HT-29 (cell line): ENCODE data around the gene PRR14. TPM values are rescaled to one million over a fixed set of nuclear protein-coding genes. Genes with fewer than 3 reads are reported as not detected.

ENCODE experiments used
- DNase-seq: peaks from one replicate; pipeline ENCODE4 v3.0.0-alpha.2; 2015; ENCODE audit warnings: low spot score
- total RNA-seq: library from RNA; depleted of rRNA; stranded (reverse); fragments of >200 nt; shearing (Covaris generic); gene quantifications from 2 replicates; pipeline ENCODE4 v1.2.3, GENCODE V29; 2014

The PRR14 gene
- total RNA-seq, 1 experiment from 2014 or later: 22.9 TPM

GRCh38 chr16:30659507-30660423 is 9.0 kb downstream of the PRR14 start:
- DNase-seq: peak; percentile 36

GRCh38 chr16:30660424-30661261 is 9.9 kb downstream of the PRR14 start:
- DNase-seq: peak; percentile 22

GRCh38 chr16:30662449-30662848 is 11.7 kb downstream of the PRR14 start:
- DNase-seq: no peak

GRCh38 chr16:30663038-30663437 is 12.3 kb downstream of the PRR14 start:
- no peak for DNase-seq

GRCh38 chr16:30663820-30664219 is 13.1 kb downstream of the PRR14 start:
- DNase-seq: no peak

- DNase-seq: no peak
Measured at GRCh38 chr16:30664616-30665109, 13.9 kb downstream of the PRR14 start.

GRCh38 chr16:30665155-30665829 is 14.5 kb downstream of the PRR14 start:
- DNase-seq: no peak

- no peak for DNase-seq
Measured at GRCh38 chr16:30665830-30666190, 15.1 kb downstream of the PRR14 start.

DNA sequence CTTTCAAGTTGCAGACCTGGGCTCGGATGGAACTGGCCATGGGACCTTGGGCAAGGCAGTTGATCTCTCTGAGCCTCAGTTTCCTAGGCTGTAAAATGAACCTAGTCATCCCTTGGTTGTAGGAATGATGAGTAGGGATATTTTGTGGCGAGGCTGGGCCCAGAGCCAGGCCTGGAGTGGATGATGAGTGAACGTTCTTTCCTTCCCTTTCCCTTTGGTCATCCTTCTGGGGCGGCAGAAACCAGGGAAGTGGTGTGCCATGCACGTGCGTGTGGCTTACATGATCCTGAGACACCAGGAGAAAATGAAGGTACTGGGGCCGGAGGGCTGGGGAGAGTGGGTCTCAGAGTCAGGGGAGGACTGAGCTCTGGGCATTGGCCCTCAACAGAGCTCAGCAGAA is 15.9 kb downstream of the PRR14 start:
- no peak for DNase-seq

DNA sequence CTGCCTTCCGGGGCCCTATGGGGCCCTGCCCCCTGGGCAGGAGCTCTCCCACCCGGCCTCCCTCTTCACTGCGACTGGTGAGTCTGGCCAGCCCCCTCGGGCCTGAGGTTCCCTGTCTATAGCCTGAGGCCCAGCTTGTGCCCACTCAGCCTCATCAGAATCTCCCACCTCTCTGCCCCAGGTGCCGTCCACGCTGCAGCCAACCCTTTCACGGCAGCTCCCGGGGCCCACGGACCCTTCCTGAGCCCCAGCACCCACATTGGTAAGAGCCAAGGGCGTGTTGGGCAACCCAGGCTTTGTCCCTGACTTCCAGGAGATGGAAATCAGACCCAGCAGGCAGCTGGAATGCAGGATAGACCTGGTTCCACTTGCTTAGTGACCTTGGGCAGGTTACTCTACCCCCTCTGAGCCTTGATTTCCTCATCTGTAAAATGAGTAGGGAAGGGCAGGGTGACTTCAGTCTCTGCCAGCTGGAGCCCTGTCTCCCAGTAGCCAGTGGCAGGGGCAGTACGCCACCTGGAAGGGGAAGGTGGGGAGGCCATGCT is 16.7 kb downstream of the PRR14 start:
- DNase-seq: no peak

GRCh38 chr16:30668393-30668792 is 17.6 kb downstream of the PRR14 start:
- no peak for DNase-seq

DNA sequence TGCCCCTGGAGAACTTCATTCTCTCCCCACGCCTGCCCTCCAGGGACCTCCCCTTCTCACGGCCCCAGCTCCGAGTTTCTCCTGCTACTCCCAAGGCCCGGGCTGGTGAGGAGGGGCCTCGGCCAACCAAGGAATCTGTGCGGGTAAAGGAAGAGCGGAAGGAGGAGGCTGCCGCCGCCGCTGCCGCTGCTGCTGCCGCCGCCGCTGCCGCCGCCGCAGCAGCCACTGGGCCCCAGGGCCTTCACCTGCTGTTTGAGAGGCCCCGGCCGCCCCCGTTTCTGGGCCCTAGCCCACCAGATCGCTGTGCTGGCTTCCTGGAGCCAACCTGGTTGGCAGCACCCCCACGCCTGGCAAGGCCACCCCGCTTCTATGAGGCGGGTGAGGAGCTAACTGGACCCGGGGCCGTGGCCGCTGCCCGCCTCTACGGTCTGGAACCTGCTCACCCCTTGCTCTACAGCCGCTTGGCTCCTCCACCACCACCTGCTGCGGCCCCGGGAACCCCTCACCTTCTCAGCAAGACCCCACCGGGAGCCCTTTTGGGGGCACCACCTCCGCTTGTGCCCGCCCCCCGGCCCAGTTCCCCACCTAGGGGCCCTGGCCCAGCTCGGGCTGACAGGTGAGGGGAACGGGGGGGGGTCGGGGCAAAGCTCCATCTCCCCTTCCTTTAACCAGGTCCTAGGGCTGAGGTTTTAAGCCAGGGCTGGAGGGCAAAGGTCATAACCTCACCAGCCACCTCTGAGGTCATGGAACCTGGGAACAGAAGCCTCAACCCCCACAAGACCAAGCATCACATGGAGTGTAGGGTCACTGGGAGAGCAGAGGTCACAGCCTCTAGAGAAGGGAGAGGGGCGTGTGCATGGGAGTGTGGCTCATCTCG is 18.5 kb downstream of the PRR14 start:
- no peak for DNase-seq

- DNase-seq: no peak
Measured at GRCh38 chr16:30669903-30670824, 19.4 kb downstream of the PRR14 start.

- DNase-seq: no peak
Measured at GRCh38 chr16:30675143-30675542, 24.4 kb downstream of the PRR14 start.

DNA sequence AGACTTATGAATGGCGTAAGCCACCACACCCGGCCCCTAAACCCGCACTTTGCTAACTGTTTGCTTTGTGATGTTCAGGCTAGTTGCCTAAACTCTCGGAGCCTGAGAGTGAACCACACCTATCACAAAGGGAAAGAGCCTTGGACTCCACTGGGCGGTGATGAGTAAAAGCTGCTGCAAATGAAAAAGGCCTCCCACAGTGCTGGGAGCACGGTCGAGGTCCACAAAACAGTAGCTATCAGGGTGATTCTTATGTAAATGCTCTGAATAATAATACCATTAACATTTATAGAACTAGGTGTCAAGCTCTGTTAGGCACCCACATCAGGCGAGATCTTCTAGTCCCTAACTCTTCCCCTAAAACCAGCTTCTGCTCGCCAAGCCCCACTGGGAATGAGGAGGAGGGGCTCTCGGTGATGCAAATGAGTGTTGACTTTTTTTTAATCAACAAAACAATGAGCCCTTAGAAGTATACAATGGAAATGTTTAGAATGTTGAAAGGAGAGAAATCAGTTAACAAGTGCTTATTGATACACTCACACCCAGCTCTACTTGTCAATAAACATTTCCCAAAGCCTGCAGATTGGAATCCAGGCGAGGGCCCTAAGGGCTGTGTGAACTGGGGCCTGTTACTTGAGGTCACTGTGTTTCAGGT is 27.3 kb downstream of the PRR14 start:
- DNase-seq: no peak

DNA sequence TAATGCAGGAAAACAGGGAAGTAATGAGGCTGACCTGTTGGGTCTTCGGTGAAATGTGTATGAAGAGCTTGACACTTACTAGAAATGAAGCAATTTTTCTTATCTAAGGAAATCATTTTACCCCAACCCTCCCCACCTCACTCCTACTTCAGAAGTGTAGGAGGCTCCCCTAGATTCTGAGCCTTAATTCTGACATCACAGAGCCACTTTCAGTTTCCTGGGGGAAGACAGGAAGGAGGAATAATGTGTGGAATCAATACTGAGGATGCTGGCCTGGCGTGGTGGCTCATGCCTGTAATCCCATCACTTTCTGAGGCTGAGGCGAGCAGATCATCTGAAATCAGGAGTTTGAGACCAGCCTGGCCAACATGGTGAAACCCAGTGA is 27.8 kb downstream of the PRR14 start:
- DNase-seq: no peak

DNA sequence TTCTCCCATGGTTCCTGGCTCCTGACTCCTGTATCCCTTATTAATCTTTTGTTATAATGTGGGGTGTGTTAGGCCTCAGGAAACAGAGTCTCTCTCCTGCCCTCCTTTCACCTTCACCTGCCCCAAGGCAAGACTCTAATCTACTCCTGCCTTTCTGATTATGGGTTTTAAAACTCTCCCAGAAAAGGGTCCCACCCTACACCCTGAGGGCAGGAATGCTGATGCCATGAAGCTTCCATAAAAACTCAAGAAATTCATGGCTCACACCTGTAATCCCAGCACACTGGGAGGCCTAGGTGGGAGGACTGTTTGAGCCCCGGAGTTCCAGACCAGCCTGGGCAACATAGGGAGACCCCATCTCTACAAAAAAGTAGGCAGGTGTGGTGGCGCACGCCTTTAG is 29.6 kb downstream of the PRR14 start:
- DNase-seq: no peak

- no peak for DNase-seq
Measured at GRCh38 chr16:30688701-30689100, 37.9 kb downstream of the PRR14 start.

DNA sequence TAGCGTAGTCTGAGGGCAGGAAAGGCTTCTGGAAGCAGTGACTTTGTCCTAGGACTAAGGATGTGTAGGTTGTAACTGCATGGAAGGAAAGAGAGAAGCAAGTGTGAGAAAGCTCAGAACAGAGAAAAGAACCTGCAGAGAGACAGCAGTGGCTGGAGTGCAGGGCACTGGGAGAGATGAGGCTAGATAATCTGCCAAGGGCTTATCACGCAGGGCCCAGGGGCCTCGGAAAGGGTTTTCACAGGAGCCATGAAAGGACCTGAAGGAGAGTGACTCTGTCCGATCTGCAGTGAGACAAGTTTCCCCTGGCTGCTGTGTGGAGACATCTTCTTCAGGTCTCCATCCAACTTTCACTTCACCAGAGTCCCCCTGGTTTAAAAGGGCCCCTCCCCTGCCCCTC is 41.1 kb downstream of the PRR14 start:
- DNase-seq: no peak
